ENCODE measurements around the gene TBC1D23. TPM values are rescaled to one million over a fixed set of nuclear protein-coding genes. Genes with fewer than 3 reads are reported as not detected.

The TBC1D23 gene
- total and polyA plus RNA-seq, 10 donors: 16.1 to 61.4 (median 41.6) TPM

DNA sequence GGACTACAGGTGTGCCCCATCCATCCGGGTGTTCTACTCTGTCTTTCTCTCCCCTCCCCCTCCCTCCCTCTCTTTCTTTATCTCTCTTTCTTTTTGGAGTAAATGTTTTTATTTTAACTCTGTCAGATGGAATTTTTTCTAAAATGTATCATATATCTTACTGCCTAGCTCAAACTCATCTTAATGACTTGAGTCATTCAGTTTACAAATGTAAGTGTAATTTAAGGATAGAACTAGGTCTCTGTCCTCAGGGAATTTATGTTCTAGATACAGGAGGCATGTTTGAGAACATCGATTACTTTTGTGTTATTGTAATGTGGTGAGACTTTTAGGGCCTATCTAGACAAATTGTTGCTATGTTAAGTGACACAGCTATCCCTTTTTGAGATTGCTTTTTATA lies 3.5 kb downstream of the TBC1D23 start:
- no peak overlapping the region for H3K27ac ChIP-seq
- DNase-seq: no peak
- no peak for TF ChIP-seq CTCF (IDR thresholded peaks at IDR 0.05 in 8 of 11, conservative IDR thresholded peaks at IDR 0.05 in 3 of 11)
- no peak for TF ChIP-seq POLR2AphosphoS5 (IDR thresholded peaks at IDR 0.05)
- no peak for TF ChIP-seq POLR2A (IDR thresholded peaks at IDR 0.05)
- no peaks in the 10 kb centered on the region for H3K27me3 ChIP-seq (replicated peaks in 1 of 7)
- H3K4me1 ChIP-seq: peaks cover 21 to 94% (median 59%) of the 10 kb centered on the region in 6 donors
- intact Hi-C loops (cut with DNase I; ENCODE audit: low total_unique reads): loop anchor here (5.0 kb wide), 1 partner anchor 68 kb away; the partner anchor contains the start of gene NIT2
- 68 to 87% (median 73%) methylated on average over 2 of the region's 2 CpGs for WGBS, 5 donors
- no peaks in the 10 kb centered on the region for H3K9me3 ChIP-seq
- H3K36me3 ChIP-seq: no peaks in the 10 kb centered on the region
- no peak overlapping the region for H3K4me3 ChIP-seq

- peaks cover 18 to 93% (median 55%) of the 10 kb centered on the region in 6 donors for H3K4me1 ChIP-seq
- TF ChIP-seq POLR2AphosphoS5 (IDR thresholded peaks at IDR 0.05): no peak
- TF ChIP-seq CTCF (IDR thresholded peaks at IDR 0.05 in 8 of 11, conservative IDR thresholded peaks at IDR 0.05 in 3 of 11): no peak
- no peak for TF ChIP-seq POLR2A (IDR thresholded peaks at IDR 0.05)
Measured at GRCh38 chr3:100265016-100265415, 4.2 kb downstream of the TBC1D23 start.

GRCh38 chr3:100266531-100266930 lies 5.7 kb downstream of the TBC1D23 start:
- intact Hi-C loops (cut with DNase I; ENCODE audit: low total_unique reads): no loop called here
- H3K36me3 ChIP-seq: no peaks in the 10 kb centered on the region
- TF ChIP-seq POLR2AphosphoS5 (IDR thresholded peaks at IDR 0.05) (no peak), CTCF (IDR thresholded peaks at IDR 0.05 in 8 of 11, conservative IDR thresholded peaks at IDR 0.05 in 3 of 11) (no peak), POLR2A (IDR thresholded peaks at IDR 0.05) (no peak)
- H3K4me1 ChIP-seq: peaks cover 12 to 99% (median 46%) of the 10 kb centered on the region in 6 donors
- H3K27me3 ChIP-seq (replicated peaks in 1 of 7): no peaks in the 10 kb centered on the region
- no peaks in the 10 kb centered on the region for H3K9me3 ChIP-seq
- 83 to 95% (median 93%) methylated on average over 1 of the region's 1 CpG for WGBS, 5 donors
- H3K27ac ChIP-seq: no peak overlapping the region
- H3K4me3 ChIP-seq: no peak overlapping the region
- DNase-seq: no peak

More at GRCh38 chr3:100265016-100265415, 4.2 kb downstream of the TBC1D23 start:
- Histone ChIP-seq H3K27me3 (replicated peaks in 1 of 7) (no peaks in the 10 kb centered on the region), H3K27ac (no peak overlapping the region), H3K4me3 (no peak overlapping the region), H3K36me3 (no peaks in the 10 kb centered on the region), H3K9me3 (no peaks in the 10 kb centered on the region)
- WGBS, 5 donors: 94 to 100% (median 97%) methylated on average over 1 of the region's 1 CpG
- DNase-seq: no peak
- intact Hi-C loops (cut with DNase I; ENCODE audit: low total_unique reads): no loop called here

- no peak for TF ChIP-seq POLR2AphosphoS5 (IDR thresholded peaks at IDR 0.05)
- no peak for TF ChIP-seq CTCF (IDR thresholded peaks at IDR 0.05 in 8 of 11, conservative IDR thresholded peaks at IDR 0.05 in 3 of 11)
- no peak for TF ChIP-seq POLR2A (IDR thresholded peaks at IDR 0.05)
Measured at GRCh38 chr3:100268156-100268555, 7.4 kb downstream of the TBC1D23 start.

More at GRCh38 chr3:100268156-100268555, 7.4 kb downstream of the TBC1D23 start:
- Histone ChIP-seq H3K27me3 (replicated peaks in 1 of 7) (no peaks in the 10 kb centered on the region), H3K4me1 (peaks cover 3 to 91% (median 32%) of the 10 kb centered on the region in 6 donors), H3K4me3 (no peak overlapping the region), H3K27ac (no peak overlapping the region), H3K36me3 (no peaks in the 10 kb centered on the region), H3K9me3 (no peaks in the 10 kb centered on the region)
- DNase-seq: no peak
- intact Hi-C loops (cut with DNase I; ENCODE audit: low total_unique reads): no loop called here
